GM12872 (cell line): ENCODE results near the gene RAC2.

ENCODE experiments used
- TF ChIP-seq, protein P1 (sequence below): IDR thresholded peaks from 3 replicates; pipeline ENCODE4 v1.5.1; 2011; ENCODE audit warnings: low read depth, mild to moderate bottlenecking, low read length, moderate library complexity; ENCODE audit not compliant: insufficient read depth

RAC2 gene

GRCh38 chr22:37249986-37250385 is 5.9 kb upstream of the RAC2 start:
- TF ChIP-seq, protein P1, sequence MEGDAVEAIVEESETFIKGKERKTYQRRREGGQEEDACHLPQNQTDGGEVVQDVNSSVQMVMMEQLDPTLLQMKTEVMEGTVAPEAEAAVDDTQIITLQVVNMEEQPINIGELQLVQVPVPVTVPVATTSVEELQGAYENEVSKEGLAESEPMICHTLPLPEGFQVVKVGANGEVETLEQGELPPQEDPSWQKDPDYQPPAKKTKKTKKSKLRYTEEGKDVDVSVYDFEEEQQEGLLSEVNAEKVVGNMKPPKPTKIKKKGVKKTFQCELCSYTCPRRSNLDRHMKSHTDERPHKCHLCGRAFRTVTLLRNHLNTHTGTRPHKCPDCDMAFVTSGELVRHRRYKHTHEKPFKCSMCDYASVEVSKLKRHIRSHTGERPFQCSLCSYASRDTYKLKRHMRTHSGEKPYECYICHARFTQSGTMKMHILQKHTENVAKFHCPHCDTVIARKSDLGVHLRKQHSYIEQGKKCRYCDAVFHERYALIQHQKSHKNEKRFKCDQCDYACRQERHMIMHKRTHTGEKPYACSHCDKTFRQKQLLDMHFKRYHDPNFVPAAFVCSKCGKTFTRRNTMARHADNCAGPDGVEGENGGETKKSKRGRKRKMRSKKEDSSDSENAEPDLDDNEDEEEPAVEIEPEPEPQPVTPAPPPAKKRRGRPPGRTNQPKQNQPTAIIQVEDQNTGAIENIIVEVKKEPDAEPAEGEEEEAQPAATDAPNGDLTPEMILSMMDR: no peak

GRCh38 chr22:37248251-37248650 is 4.2 kb upstream of the RAC2 start:
- TF ChIP-seq, protein P1: no peak

- TF ChIP-seq, protein P1: no peak
Measured at GRCh38 chr22:37245740-37246139, 1.7 kb upstream of the RAC2 start.

DNA sequence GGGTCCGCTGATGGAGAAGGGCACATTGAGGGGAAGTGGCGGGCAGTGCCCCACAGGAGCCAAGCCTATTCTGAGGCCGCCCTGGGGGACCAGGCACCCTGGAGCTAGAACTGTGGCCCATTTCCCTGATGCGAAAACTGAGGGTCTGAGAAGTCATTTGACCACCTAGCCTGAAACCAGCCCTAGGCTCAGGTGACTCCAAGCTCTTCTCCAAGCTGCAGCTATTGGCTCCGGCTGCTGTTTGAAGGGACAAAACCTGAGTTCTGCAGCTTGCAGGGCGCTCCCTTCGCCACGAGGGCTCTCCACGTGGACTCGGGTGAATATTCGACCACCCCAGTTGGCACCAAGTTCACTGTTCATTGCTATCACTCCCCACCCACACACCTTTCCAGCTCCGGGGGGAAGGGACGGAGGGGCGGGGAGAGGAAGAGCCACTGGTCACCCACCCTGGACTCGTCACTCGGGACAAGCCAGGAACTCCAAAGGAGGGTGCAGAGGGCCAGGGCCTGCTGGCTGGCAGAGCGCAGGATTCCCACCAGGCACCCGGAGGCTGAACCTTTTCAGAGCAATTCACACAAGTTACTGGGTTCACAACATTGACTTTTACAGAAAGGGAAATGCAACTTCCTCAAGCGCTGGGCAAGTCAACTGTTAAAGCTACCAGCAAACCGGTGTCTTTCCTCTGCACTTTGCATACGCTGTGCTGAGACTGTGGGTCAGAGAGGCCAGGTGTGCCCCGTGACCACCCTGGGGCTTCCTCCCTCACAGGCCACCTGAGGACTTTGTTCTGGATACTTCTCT is 1.1 kb upstream of the RAC2 start:
- TF ChIP-seq, protein P1: no peak

DNA sequence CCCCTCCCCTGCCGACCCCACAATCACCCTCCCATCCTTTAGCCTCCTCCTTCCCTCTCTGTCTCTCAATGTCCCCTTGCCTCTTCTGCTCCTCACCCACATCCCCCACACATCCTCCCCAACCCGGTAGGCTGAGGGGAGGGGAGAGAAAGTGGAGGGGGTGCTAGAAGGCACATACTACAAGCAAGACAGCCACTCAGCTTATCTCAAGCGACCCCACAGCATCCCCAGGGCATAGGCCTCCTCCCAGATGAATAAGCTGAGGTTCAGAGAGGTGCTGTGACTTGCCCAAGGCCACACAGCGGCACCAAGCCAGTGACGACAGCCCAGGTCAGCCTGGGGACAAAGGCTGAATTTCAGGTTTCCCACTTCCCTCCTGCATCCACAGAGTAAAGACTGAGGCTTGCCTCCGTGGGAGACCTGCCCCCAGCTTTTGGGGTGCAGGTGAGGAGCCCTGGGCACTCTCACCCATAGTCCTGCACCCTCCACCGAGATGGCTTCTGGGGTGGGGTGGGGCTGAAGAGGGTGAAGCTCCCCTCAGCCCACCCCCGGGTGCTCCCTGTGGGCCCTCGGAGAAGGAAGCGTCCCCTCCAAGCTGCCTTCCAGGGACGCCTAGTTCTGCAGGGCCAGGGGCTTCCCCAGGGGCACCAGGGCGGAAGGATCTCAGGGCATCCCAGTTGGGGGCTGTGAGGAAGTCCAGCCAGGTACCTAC is 511 bp downstream of the RAC2 start:
- TF ChIP-seq, protein P1: no peak

GRCh38 chr22:37242395-37242918 is 1.6 kb downstream of the RAC2 start:
- TF ChIP-seq, protein P1: no peak

GRCh38 chr22:37241351-37242142 is 2.5 kb downstream of the RAC2 start:
- TF ChIP-seq, protein P1: no peak
